Measurements from ENCODE around the gene RNF25.

Gene RNF25

GRCh38 chr2:218671654-218672566, at the start of gene RNF25, which contains the start of gene STK36 (continued):
- TF ChIP-seq ZNF48 (tag by site-specific recombination; IDR thresholded peaks at IDR 0.05) (no peak), ZFP69B (tag by site-specific recombination; IDR thresholded peaks at IDR 0.05) (no peak), ZNF37A (tag by site-specific recombination; IDR thresholded peaks at IDR 0.05) (no peak), MEIS1 (CRISPR knock-in tag; IDR thresholded peaks at IDR 0.05; ENCODE audit: borderline replicate concordance) (no peak), ZSCAN5A (tag by site-specific recombination; IDR thresholded peaks at IDR 0.05) (no peak), ZNF645 (tag by site-specific recombination; IDR thresholded peaks at IDR 0.05) (no peak), ZBTB8A (tag by site-specific recombination; IDR thresholded peaks at IDR 0.05) (no peak; the same call in 1 of the 2 replicates), ZNF350 (tag by site-specific recombination; IDR thresholded peaks at IDR 0.05) (no peak), ZNF23 (tag by site-specific recombination; IDR thresholded peaks at IDR 0.05; ENCODE audit: borderline replicate concordance) (no peak), ZFP37 (tag by site-specific recombination; IDR thresholded peaks at IDR 0.05) (peak; percentile 32; the same call in 1 of the 2 replicates), ELK4 (IDR thresholded peaks at IDR 0.05; ENCODE audit: borderline replicate concordance, low read depth, low read length) (0 out of 2 replicates have a peak, but pooled peaks have one; percentile 68), ATF2 (tag by site-specific recombination; IDR thresholded peaks at IDR 0.05; ENCODE audit: low read depth) (no peak), ZNF704 (tag by site-specific recombination; IDR thresholded peaks at IDR 0.05) (0 out of 2 replicates have a peak, but pooled peaks have one; percentile 17), ZFP3 (tag by site-specific recombination; IDR thresholded peaks at IDR 0.05; ENCODE audit: low read depth) (no peak), ZNF324 (tag by site-specific recombination; IDR thresholded peaks at IDR 0.05) (no peak), ZFHX2 (tag by site-specific recombination; conservative IDR thresholded peaks at IDR 0.05) (peak; percentile 24; the same call in 1 of the 2 replicates), BCL6B (tag by site-specific recombination; IDR thresholded peaks at IDR 0.05) (no peak), PRDM1 (tag by site-specific recombination; IDR thresholded peaks at IDR 0.05) (no peak; the same call in 1 of the 2 replicates), ZNF274 (IDR thresholded peaks at IDR 0.05; ENCODE audit: low read length) (no peak), ZNF274 (tag by site-specific recombination; IDR thresholded peaks at IDR 0.05; ENCODE audit: borderline replicate concordance) (no peak), CTCF (tag by site-specific recombination; IDR thresholded peaks at IDR 0.05) (peak; percentile 38; the same call in 1 of the 2 replicates), PRDM4 (tag by site-specific recombination; IDR thresholded peaks at IDR 0.05) (no peak), ZNF580 (tag by site-specific recombination; IDR thresholded peaks at IDR 0.05) (no peak), ZNF248 (tag by site-specific recombination; IDR thresholded peaks at IDR 0.05) (no peak), ZNF169 (tag by site-specific recombination; IDR thresholded peaks at IDR 0.05) (no peak), ZNF558 (tag by site-specific recombination; IDR thresholded peaks at IDR 0.05) (no peak)
